T-cell (primary cell): ENCODE results near the gene NANOS3. TPM values are rescaled to one million over a fixed set of nuclear protein-coding genes. Genes with fewer than 3 reads are reported as not detected.
A peak's percentile ranks its signal among the peaks of the same experiment; 100 is the strongest.
"Not testable (repeated sequence)": the region's sequence is repeated elsewhere in the genome, so short reads cannot be mapped to it uniquely, and the experiment has no call there.

Experiments used
- ATAC-seq, 4 experiments: fragments of 200-7000 bp in 3 of 4; fragments of 150-1000 bp in 1 of 4; cut with Tn5 transposase; replicated peaks in 1 of 4; 1 replicate in 3 of 4; 2 replicates in 1 of 4; pipeline ENCODE4 v1.10.0; 2021; ENCODE audit warnings: moderate library complexity in 3 of 4, mild to moderate bottlenecking in 2 of 4, moderate number of reproducible peaks in 1 of 4
- CTCF ChIA-PET, 2 donors: fragments of 300-600 bp; sonication (Branson Sonifier 250); formaldehyde crosslinking; loops; one replicate each; lab custom pipeline; 2022; ENCODE audit warnings: antibody characterized with exemption in 2 of 2; lab: Charles Lee
- POLR2A ChIA-PET, 2 donors: fragments of 300-600 bp; sonication (Branson Sonifier 250); formaldehyde crosslinking; loops; one replicate each; lab custom pipeline; 2022; ENCODE audit warnings: antibody characterized with exemption in 2 of 2; lab: Charles Lee
- DNase-seq, 35 experiments: peaks; one replicate each; pipeline versions ENCODE4 v3.0.0 to v3.0.0-alpha.2; 2013 to 2023
- H3K27ac ChIP-seq: one replicate; pipeline ENCODE4 v1.5.1; 2013; ENCODE audit warnings: low read length
- H3K27me3 ChIP-seq, 2 experiments: replicated peaks in 1 of 2; 1 replicate in 1 of 2; 2 replicates in 1 of 2; pipeline versions ENCODE4 v1.6.1 to v1.7.0; 2013; ENCODE audit warnings: low read length in 1 of 2, mixed read lengths in 1 of 2; ENCODE audit not compliant: control insufficient read depth in 2 of 2, insufficient read depth in 2 of 2; ENCODE audit errors: extremely low read depth in 1 of 2
- H3K36me3 ChIP-seq, 2 donors: 1 replicate in 1 of 2; 2 replicates in 1 of 2; pipeline versions ENCODE4 v1.6.1 to v1.7.0; 2013; ENCODE audit warnings: low read length in 1 of 2; ENCODE audit not compliant: control insufficient read depth in 2 of 2, insufficient read depth in 1 of 2; ENCODE audit errors: extremely low read depth in 1 of 2
- H3K4me1 ChIP-seq, 2 experiments: 1 replicate in 1 of 2; 2 replicates in 1 of 2; pipeline versions ENCODE4 v1.6.1 to v1.7.0; 2013; ENCODE audit warnings: low read length in 2 of 2, mixed read lengths in 1 of 2; ENCODE audit not compliant: insufficient read depth in 2 of 2, control insufficient read depth in 1 of 2; ENCODE audit errors: extremely low read depth in 1 of 2
- H3K4me3 ChIP-seq, 2 donors: 1 replicate in 1 of 2; 2 replicates in 1 of 2; pipeline versions ENCODE4 v1.5.1 to v1.7.0; 2013; ENCODE audit warnings: mild to moderate bottlenecking in 2 of 2, low read length in 1 of 2, moderate library complexity in 1 of 2; ENCODE audit not compliant: control insufficient read depth in 1 of 2; ENCODE audit errors: extremely low read depth in 1 of 2
- H3K9me3 ChIP-seq: 2 replicates; pipeline ENCODE4 v1.7.0; 2013
- H3K27ac Mint-ChIP-seq, 2 donors: one replicate each; pipeline ENCODE4 v1.8.0; 2020 to 2021; ENCODE audit warnings: mild to moderate bottlenecking in 2 of 2, mixed read lengths in 2 of 2
- H3K27me3 Mint-ChIP-seq, 2 donors: one replicate each; pipeline ENCODE4 v1.8.0; 2021 to 2022; ENCODE audit warnings: mixed read lengths in 2 of 2
- H3K36me3 Mint-ChIP-seq: one replicate; pipeline ENCODE4 v1.8.0; 2021; ENCODE audit warnings: mixed read lengths
- H3K4me1 Mint-ChIP-seq, 3 donors: one replicate each; pipeline ENCODE4 v1.8.0; 2020 to 2022; ENCODE audit warnings: mixed read lengths in 3 of 3, mild to moderate bottlenecking in 1 of 3
- H3K4me3 Mint-ChIP-seq, 3 donors: one replicate each; pipeline ENCODE4 v1.8.0; 2020 to 2022; ENCODE audit warnings: mild to moderate bottlenecking in 3 of 3, mixed read lengths in 3 of 3, moderate library complexity in 3 of 3
- H3K9me3 Mint-ChIP-seq, 3 donors: one replicate each; pipeline ENCODE4 v1.8.0; 2020 to 2022; ENCODE audit warnings: mixed read lengths in 3 of 3
- WGBS: methylation state at CpG from one replicate; pipeline ENCODE4 v1.1.5; 2013; ENCODE audit warnings: missing lambda C conversion rate; ENCODE audit not compliant: insufficient coverage; 5-methylcytosine and 5-hydroxymethylcytosine counted together
- total RNA-seq, 35 experiments: library from RNA in 6 of 35; stranded (reverse) in 6 of 35; fragments of 120-200 nt in 1 of 35; gene quantifications; one replicate each; pipeline versions ENCODE4 v1.2.1 to v1.2.4 and lab custom pipeline; 2013 to 2026

Gene NANOS3
- total RNA-seq, 5 donors from 2014 or later (not counting 1 experiment from before 2014, with no cell fraction given), result 0.85 to 2.3 (median 1.5) TPM; not detected in 1

DNA sequence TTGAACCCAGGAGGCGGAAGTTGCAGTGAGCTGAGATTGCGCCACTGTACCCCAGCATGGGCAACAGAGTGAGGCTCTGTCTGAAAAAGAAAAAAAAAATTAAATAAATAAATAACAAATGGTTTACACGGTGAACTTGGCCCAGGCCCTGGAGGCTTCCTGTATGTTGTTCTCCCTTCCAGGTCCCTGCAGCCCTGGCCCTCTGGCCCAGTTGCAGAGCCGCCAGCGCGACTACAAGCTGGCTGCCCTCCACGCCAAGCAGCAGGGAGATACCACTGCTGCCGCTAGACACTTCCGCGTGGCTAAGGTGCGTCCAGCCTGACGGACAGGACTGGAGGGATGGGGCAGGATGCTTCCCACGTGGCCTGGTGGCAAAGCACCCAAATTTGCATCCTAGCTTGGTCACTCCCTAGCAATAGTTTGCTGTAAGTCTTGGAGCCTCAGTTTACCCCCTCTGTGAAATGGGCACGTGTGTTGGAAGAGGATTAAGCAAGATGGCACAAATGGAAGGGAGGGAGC, 41.0 kb downstream of the NANOS3 start:
- Histone ChIP-seq H3K9me3 (no peaks in the 10 kb centered on the region), H3K4me3 (no peak overlapping the region), H3K4me1 (no peaks in the 10 kb centered on the region), H3K27ac (no peak overlapping the region), H3K36me3 (peaks cover 6 to 45% of the 10 kb centered on the region in 2 donors), H3K27me3 (no peaks in the 10 kb centered on the region)
- POLR2A ChIA-PET, result no interaction called here
- DNase-seq (no peak), ATAC-seq (no peak)
- H3K9me3 Mint-ChIP-seq, result peaks cover 0 to 3% (median 3%) of the 10 kb centered on the region in 3 donors
- CTCF ChIA-PET, result interaction anchor here in 1 of 2 donors (0.6 kb wide), 1 partner anchor 351 kb away, joined by 4 read pairs; no protein-coding TSS in a partner anchor
- no peak overlapping the region for H3K4me3 Mint-ChIP-seq
- WGBS, result 97% methylated on average over 11 of the region's 14 CpGs
- H3K27me3 Mint-ChIP-seq, result no peaks in the 10 kb centered on the region
- no peak overlapping the region for H3K27ac Mint-ChIP-seq
- H3K4me1 Mint-ChIP-seq, result no peaks in the 10 kb centered on the region
- H3K36me3 Mint-ChIP-seq, result peaks cover 52% of the 10 kb centered on the region

DNA sequence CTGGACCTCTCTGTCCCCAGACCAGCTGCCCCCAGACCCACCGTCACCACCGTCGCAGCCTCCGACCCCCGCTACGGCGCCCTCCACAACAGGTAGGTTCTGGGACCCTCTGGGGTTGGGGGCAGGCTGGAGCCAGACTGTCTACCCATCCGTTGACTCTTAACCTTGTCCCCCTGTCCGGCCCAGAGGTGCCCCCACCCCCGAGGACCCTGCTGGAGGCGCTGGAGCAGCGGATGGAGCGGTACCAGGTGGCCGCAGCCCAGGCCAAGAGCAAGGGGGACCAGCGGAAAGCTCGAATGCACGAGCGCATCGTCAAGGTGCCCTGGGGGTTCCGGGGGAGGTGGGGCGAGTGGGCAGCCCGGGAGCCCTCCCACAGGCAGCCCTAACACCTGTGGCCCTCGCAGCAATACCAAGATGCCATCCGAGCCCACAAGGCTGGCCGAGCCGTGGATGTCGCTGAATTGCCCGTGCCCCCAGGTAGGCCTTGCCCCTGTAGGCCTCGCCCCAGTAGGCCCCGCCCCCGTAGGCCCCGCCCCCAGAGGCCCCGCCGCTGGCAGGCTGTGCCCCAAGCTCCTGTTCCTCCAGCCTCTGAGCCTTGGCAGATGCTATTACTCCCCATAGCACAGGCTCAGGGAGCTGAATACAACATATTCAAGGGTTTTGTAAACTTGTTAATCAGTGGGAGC, 41.9 kb downstream of the NANOS3 start:
- no peak overlapping the region for H3K27ac Mint-ChIP-seq
- H3K9me3 Mint-ChIP-seq, result peaks cover 0 to 3% (median 3%) of the 10 kb centered on the region in 3 donors
- Histone ChIP-seq H3K27ac (no peak overlapping the region), H3K4me1 (no peaks in the 10 kb centered on the region), H3K4me3 (no peak overlapping the region), H3K9me3 (no peaks in the 10 kb centered on the region), H3K27me3 (no peaks in the 10 kb centered on the region), H3K36me3 (peaks cover 6 to 45% of the 10 kb centered on the region in 2 donors)
- H3K4me1 Mint-ChIP-seq, result no peaks in the 10 kb centered on the region
- POLR2A ChIA-PET, result interaction anchor here in 1 of 2 donors (0.6 kb wide), 1 partner anchor 74 kb away, joined by 3 read pairs; no protein-coding TSS in a partner anchor
- CTCF ChIA-PET, result interaction anchor here (0.6 kb wide), 3 partner anchors 32 to 352 kb away, joined by 3 to 4 read pairs (median 3); no protein-coding TSS in a partner anchor
- ATAC-seq, result no peak
- H3K4me3 Mint-ChIP-seq, result no peak overlapping the region
- peaks cover 52% of the 10 kb centered on the region for H3K36me3 Mint-ChIP-seq
- 97% methylated on average over 20 of the region's 34 CpGs for WGBS
- no peak for DNase-seq
- H3K27me3 Mint-ChIP-seq, result no peaks in the 10 kb centered on the region

GRCh38 chr19:13920524-13920923, 43.6 kb downstream of the NANOS3 start:
- CTCF ChIA-PET, result interaction anchor here in 1 of 2 donors (0.6 to 0.7 kb wide), 2 partner anchors 59 to 128 kb away, joined by 4 to 5 read pairs; no protein-coding TSS in a partner anchor
- H3K36me3 ChIP-seq, result peaks cover 6 to 39% of the 10 kb centered on the region in 2 donors

DNA sequence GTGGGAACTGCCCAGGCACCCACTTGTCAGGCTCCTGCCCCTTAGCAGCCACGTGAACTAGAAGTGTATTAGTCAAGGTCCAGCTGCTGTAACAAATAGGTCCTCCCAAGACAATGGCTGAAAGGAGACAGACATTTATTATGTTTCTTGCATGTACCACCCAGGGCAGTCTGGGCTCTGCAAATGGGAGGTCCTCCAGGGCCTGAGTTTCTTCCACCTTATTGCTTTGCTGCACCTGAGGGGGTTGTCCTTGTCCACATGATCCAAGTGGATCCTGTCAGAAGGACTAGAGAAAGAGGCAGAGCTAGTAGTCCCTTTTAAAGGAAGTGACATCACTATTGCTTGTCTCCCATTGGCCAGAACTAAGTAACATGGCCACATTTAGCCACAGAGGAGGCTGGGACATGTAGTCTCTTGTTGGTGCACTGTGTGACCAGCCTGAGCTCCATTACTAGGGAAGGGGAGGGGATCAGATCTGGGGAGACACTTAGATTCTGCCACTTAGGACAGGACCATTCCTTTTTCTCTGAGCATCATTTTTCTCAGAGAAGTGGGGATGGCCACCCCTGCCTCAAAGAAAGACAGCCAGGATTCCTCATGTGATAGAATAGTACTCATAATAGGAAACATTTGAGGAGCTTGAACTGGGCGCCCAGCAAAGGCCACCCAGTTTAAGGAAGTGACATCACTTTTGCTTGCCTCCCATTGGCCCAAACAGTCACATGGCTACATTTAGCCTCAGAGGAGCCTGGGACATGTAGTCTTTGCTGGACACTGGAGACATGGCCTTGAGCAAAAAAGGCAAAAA, 44.2 kb downstream of the NANOS3 start:
- WGBS, result 85% methylated on average over 2 of the region's 2 CpGs
- Histone ChIP-seq H3K4me1 (no peaks in the 10 kb centered on the region), H3K9me3 (no peaks in the 10 kb centered on the region), H3K27ac (peak overlapping the region; percentile 38), H3K4me3 (no peak overlapping the region), H3K27me3 (no peaks in the 10 kb centered on the region), H3K36me3 (peaks cover 6 to 33% of the 10 kb centered on the region in 2 donors)
- CTCF ChIA-PET, result interaction anchor here in 1 of 2 donors (0.6 to 0.7 kb wide), 2 partner anchors 59 to 127 kb away, joined by 4 to 5 read pairs; no protein-coding TSS in a partner anchor
- peaks cover 0 to 3% (median 3%) of the 10 kb centered on the region in 3 donors for H3K9me3 Mint-ChIP-seq
- ATAC-seq, result peak; percentile 60 to 85 (median 67)
- H3K4me3 Mint-ChIP-seq, result no peak overlapping the region
- peaks cover 50% of the 10 kb centered on the region for H3K36me3 Mint-ChIP-seq
- H3K27ac Mint-ChIP-seq, result no peak overlapping the region
- H3K27me3 Mint-ChIP-seq, result no peaks in the 10 kb centered on the region
- peak in 24 of 35 experiments; percentile 5 to 57 (median 22) for DNase-seq
- H3K4me1 Mint-ChIP-seq, result peaks cover 0 to 2% (median 0%) of the 10 kb centered on the region in 3 donors
- POLR2A ChIA-PET, result interaction anchor here in 1 of 2 donors (0.6 kb wide), 1 partner anchor 65 kb away, joined by 4 read pairs; no protein-coding TSS in a partner anchor

More at GRCh38 chr19:13920524-13920923, 43.6 kb downstream of the NANOS3 start:
- peaks cover 53% of the 10 kb centered on the region for H3K36me3 Mint-ChIP-seq
- WGBS, result 99% methylated on average over 11 of the region's 11 CpGs
- no peak for DNase-seq
- H3K9me3 Mint-ChIP-seq, result peaks cover 0 to 3% (median 3%) of the 10 kb centered on the region in 3 donors
- Histone ChIP-seq H3K9me3 (no peaks in the 10 kb centered on the region), H3K27me3 (no peaks in the 10 kb centered on the region), H3K27ac (no peak overlapping the region), H3K4me3 (no peak overlapping the region), H3K4me1 (no peaks in the 10 kb centered on the region)
- H3K4me1 Mint-ChIP-seq, result no peaks in the 10 kb centered on the region
- no peak overlapping the region for H3K27ac Mint-ChIP-seq
- no peak for ATAC-seq
- H3K4me3 Mint-ChIP-seq, result no peak overlapping the region
- no peaks in the 10 kb centered on the region for H3K27me3 Mint-ChIP-seq
- POLR2A ChIA-PET, result no interaction called here

GRCh38 chr19:13922118-13922517, 45.2 kb downstream of the NANOS3 start:
- H3K4me3 Mint-ChIP-seq, POLR2A ChIA-PET, CTCF ChIA-PET, H3K27ac ChIP-seq, H3K4me1 ChIP-seq, H3K27me3 Mint-ChIP-seq, H3K9me3 Mint-ChIP-seq, H3K9me3 ChIP-seq, DNase-seq, H3K4me3 ChIP-seq, H3K27me3 ChIP-seq, ATAC-seq, H3K27ac Mint-ChIP-seq: not testable (repeated sequence)
- peaks cover 6 to 41% of the 10 kb centered on the region in 2 donors for H3K36me3 ChIP-seq
- peaks cover 51% of the 10 kb centered on the region for H3K36me3 Mint-ChIP-seq
- WGBS, result 90% methylated on average over 3 of the region's 6 CpGs
- peaks cover 3 to 12% (median 5%) of the 10 kb centered on the region in 3 donors for H3K4me1 Mint-ChIP-seq
